Measurements from ENCODE around the gene PDE6D.
"Not testable (repeated sequence)": the region's sequence is repeated elsewhere in the genome, so short reads cannot be mapped to it uniquely, and the experiment has no call there.

Gene PDE6D

DNA sequence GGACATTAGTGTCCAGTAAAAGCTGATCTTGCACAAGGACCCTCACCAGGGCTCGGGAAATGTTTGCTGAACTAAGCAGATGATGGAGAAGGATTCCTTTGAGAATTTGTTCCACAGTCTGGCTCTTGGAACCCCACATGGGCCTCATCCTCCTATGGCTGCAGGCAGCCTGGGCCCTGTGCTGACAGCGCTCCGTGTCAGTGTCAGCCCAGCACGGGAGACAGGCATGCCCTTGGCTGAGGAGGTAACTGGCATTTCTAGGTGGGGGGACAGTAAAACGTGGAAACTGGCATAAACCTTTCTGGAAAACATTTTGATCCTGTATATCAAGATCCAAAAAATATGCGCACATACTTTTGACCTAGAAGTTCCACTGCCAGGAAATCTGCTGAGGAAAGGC lies 62.3 kb downstream of the PDE6D start:
- no peak for DNase-seq

GRCh38 chr2:231717281-231718171 lies 63.6 kb downstream of the PDE6D start:
- DNase-seq: no peak

- no peak for DNase-seq
These were observed 64.3 kb downstream of the PDE6D start for GRCh38 chr2:231716666-231717280.

- DNase-seq: no peak
These were observed 65.0 kb downstream of the PDE6D start for GRCh38 chr2:231715988-231716616.

DNA sequence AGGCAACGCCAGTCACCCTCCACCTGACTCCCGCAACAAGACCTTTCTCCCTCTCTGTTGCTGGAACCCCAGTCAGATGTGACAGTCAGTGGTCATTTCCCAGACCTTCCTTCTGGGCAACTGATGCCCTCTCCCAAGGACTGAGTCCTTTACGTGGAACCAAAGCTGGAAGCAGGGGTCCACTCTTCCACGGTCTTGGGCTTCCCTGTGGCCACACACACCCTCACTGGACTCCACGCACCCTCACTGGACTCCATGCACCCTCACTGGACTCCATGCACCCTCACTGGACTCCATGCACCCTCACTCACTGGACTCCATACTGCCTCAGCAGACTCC lies 65.6 kb downstream of the PDE6D start:
- no peak for DNase-seq

DNA sequence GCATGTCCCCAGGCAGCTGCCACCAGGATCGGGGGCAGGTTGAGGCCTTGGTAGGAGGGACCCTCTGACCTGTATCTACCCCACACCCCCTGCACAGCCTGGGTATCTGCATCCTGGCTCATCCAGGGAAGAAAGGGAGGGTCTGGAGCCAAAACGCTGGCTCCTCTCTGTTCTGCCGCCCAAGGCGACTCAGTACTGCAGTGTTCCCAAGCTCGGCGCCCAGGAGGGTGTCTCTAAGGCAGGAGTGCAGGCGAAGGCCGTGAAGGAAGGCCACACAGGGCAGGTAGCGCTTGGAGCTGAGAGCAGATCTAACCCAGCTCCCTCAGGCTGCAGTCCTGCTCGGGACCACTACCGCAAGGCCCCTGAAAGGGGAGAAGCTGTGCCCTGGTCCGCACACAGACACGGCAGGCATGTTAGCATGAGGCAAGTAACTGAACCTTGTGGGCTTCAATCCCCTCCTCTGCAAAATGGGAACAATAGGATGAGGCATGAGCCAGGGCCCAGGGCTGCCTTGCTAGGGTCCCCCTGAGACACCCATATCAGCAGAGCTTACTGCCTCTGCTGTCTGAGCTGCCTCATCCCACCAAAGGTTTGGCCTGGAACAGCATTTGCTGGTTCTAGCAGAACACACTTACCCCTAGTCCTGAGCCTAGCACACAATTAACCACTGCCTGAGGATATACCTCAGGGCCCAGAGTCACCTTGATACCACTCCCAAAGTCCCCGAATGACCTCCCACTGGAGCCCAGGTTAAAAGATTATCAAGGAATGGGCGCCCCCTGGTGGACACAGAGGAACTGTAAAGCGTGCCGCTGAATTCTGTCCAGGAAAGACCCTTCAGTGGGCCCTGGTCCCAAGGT lies 66.2 kb downstream of the PDE6D start:
- DNase-seq: peak; percentile 82 to 85

- peak; percentile 86 to 89 for DNase-seq
These were observed 67.1 kb downstream of the PDE6D start for GRCh38 chr2:231713730-231714638.

- not testable (repeated sequence) for DNase-seq
These were observed 67.7 kb downstream of the PDE6D start for GRCh38 chr2:231713406-231713729.

GRCh38 chr2:231712451-231713021 lies 68.5 kb downstream of the PDE6D start:
- DNase-seq: peak; percentile 39 to 50

DNA sequence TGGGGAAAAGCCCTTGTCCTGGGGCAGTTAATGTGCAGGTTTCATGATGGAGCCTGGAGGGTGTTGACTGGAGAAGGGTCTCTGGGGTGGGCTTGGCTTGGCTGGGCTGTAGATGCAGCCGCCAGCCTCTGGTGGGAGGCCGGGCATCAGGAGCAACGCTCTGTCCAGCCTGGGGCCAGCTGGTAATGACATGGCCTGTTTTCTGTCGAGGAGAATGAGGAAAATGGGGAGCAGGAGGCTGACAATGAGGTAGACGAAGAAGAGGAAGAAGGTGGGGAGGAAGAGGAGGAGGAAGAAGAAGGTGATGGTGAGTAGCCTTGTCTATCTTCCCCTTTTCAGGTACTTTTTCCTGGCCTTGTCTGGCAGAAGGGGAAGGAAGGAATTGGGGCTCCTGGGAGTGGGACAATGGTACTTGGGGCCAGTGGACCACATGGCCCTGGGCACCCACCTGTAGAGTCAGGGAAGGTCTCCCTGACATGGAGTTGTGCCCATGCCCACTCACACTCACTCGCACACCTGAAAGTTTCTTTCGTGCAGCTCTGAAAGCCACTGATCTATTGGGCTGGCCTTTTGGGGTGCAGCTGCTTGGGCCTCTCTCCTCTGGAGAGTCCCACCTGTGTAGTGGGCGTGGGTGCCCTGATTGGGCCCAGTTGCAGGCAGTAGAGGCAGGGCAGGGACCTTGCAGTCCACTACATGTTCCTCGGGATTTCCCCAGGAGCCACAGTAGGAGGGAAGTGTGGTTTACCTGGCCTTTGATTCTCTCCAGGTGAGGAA lies 69.2 kb downstream of the PDE6D start:
- DNase-seq: no peak

GRCh38 chr2:231710799-231711676 lies 70.0 kb downstream of the PDE6D start:
- no peak for DNase-seq

DNA sequence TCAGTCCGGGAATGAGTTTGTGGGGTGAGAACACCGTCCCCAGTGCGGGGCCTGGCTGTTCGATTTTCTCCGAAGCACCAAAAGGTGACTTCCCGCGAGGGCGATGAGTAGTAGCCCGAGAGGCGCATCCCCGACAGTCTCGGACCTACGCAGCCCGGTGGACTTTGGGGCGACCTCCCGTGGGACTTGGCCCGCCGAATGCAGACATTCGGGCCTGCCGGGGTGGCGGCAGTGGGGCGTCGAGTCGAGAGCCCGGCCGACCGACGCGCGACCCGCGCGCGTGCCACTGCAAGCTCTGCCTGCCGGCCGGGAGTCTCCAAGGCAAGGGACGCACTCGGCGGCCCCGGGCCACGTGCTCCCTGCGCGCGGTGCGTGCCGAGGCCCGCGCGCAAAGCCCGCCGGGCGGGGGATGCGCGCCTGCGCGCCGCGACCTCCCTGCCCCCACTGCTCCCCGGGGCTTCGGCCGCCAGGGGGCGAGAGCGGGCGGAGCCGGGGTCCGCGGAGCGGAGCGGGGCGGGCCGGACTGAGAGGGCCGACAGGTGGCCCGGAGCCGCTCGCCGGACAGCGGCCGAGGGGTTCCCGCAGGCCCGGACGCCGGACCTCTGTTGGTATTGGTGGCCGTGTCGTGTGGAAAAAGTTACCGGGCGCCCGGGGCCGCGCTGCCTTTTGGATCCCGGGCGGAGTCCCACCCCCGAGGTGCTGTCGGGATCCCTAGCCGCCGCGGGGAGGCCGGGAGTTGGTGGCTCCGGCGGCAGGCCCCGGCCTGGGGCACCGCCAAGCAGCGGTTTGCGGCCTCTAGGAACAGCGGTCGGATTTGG lies 70.9 kb downstream of the PDE6D start:
- peak; percentile 80 to 81 for DNase-seq

- DNase-seq: peak in 1 of 2 donors; percentile 36
These were observed 71.5 kb downstream of the PDE6D start for GRCh38 chr2:231709636-231709980.

DNA sequence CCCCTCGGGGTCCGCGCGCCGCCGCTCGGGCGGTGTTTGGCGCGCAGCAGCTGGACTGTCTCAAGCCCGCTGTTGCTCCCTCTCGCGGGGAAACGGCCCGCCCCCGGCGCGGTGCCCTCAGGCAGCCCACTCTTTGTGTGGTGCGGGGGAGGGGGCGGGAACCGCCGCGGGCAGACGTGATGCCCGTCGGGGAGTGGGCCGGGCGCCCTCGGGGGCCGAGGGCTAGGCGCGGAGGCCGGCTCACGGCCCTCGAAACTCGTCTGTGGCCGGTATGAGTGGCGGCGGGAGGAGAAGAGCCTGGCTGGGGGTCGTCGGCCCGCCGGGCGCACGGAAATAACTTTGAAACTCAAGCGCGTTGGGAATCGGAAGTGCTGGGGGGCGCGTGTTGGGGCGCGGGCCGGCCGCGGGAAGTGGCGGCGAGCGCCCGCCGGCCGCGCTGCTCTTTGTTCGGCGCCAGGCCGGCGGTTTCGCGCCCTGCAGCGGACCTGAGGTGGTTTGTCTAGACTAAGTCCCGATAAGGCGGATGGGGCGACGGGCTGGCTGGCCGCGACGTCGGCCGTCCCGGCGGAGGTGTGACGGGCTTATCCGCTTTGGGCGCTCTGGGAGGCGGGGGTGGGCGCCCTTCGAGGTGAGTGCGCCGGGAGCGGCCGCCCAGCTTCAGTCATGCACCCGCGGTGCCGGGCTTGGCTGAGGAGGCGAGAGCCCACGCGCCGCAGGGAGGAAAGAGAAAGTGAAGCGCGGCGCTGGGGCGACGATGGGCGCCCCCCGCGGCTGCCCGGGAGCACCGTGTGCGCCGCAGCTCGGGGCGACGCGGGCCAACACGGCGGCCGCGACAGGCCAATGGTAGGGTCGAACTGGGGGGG lies 72.1 kb downstream of the PDE6D start:
- peak; percentile 60 to 72 for DNase-seq

GRCh38 chr2:231707927-231708772 lies 72.9 kb downstream of the PDE6D start, which contains the start of gene PTMA:
TSS of gene PTMA (plus strand) at chr2:231708525. CDS start at chr2:231708707, 182 bp downstream.
- DNase-seq: peak; percentile 99

DNA sequence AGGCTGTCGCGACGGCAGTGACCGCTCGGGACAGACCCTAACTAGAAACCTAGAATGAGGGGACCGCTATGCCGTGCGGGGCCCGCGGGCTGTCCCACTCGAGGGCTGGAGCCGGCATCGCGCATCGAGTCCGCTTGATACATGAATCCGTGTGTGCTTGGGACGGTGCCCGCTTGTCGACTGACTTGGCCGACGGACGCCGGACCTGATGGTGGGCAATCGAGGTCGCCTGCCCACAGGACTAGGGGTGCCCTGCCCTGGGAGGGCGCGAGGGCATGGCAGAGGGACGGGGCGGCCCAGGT lies 73.5 kb downstream of the PDE6D start:
- peak; percentile 50 to 62 for DNase-seq

Measured in activated CD4-positive, alpha-beta T cell treated with anti-CD3 and anti-CD28 coated beads for 4 hours (primary cell).